Duodenal mucosa (tissue), 2 donors: Measurements from ENCODE around the gene PAIP2B.
"Not testable (repeated sequence)": the region's sequence is repeated elsewhere in the genome, so short reads cannot be mapped to it uniquely, and the experiment has no call there.

Experiments
- H3K27ac ChIP-seq: one replicate; pipeline ENCODE4 v1.7.0; 2013; ENCODE audit warnings: low read depth, low read length
- H3K27me3 ChIP-seq, 2 donors: one replicate each; pipeline ENCODE4 v1.7.0; 2013; ENCODE audit warnings: low read length in 2 of 2, control low read depth in 1 of 2; ENCODE audit not compliant: insufficient read depth in 2 of 2, control insufficient read depth in 1 of 2
- H3K36me3 ChIP-seq, 2 donors: one replicate each; pipeline ENCODE4 v1.7.0; 2013; ENCODE audit warnings: low read length in 2 of 2, control low read depth in 1 of 2; ENCODE audit not compliant: insufficient read depth in 2 of 2, control insufficient read depth in 1 of 2
- H3K4me1 ChIP-seq, 2 donors: one replicate each; pipeline ENCODE4 v1.7.0; 2013; ENCODE audit warnings: low read length in 2 of 2, control low read depth in 1 of 2; ENCODE audit not compliant: insufficient read depth in 2 of 2, control insufficient read depth in 1 of 2
- H3K4me3 ChIP-seq, 2 donors: one replicate each; pipeline ENCODE4 v1.7.0; 2013; ENCODE audit warnings: low read length in 2 of 2, low read depth in 1 of 2
- H3K9ac ChIP-seq, 2 donors: one replicate each; pipeline ENCODE4 v1.7.0; 2013; ENCODE audit warnings: low read length in 2 of 2, low read depth in 1 of 2
- H3K9me3 ChIP-seq, 2 donors: one replicate each; pipeline ENCODE4 v1.7.0; 2013; ENCODE audit warnings: low read length in 2 of 2, control low read depth in 1 of 2; ENCODE audit not compliant: control insufficient read depth in 1 of 2

The PAIP2B gene

DNA sequence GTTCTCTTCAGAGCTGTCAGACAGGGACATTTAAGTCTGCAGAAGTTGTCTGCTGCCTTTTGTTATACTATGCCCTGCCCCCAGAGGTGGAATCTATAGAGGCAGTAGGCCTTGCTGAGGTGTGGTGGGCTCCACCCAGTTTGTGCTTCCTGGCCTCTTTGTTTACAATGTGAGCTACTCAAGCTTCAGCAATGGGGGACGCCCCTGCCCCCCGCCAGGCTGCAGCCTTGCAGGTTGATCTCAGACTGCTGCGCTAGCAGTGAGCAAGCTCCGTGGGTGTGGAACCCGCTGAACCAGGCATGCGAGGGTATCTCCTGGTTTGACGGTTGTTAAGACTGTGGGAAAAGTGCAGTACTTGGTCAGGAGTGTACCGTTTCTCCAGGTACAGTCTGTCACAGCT, 24.0 kb upstream of the PAIP2B start:
- no peak overlapping the region for H3K4me3 ChIP-seq
- H3K27me3 ChIP-seq = no peaks in the 10 kb centered on the region
- H3K4me1 ChIP-seq = no peaks in the 10 kb centered on the region
- H3K9ac ChIP-seq = no peak overlapping the region
- no peaks in the 10 kb centered on the region for H3K9me3 ChIP-seq
- H3K27ac ChIP-seq = no peak overlapping the region
- H3K36me3 ChIP-seq = no peaks in the 10 kb centered on the region

DNA sequence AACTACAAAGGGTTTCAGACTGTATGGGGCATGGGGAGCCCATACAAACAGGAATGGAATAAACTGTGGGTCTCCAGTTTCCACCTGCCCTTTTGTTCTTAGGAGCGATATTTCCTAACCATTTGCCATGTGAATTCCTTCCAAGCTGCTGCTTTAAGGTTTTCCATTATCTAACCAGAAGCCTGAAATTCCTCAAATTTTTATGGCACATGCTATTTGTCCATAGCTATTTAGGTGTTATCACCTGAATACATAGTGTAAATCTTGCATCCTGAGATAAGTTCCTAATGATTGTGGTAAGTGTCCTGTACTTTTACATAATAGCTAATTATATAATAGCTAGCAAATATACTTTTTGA, 17.4 kb upstream of the PAIP2B start:
- no peak overlapping the region for H3K9ac ChIP-seq
- H3K4me1 ChIP-seq = peaks cover 13 to 15% of the 10 kb centered on the region in 2 donors
- H3K4me3 ChIP-seq = no peak overlapping the region
- no peaks in the 10 kb centered on the region for H3K27me3 ChIP-seq
- no peaks in the 10 kb centered on the region for H3K9me3 ChIP-seq
- no peaks in the 10 kb centered on the region for H3K36me3 ChIP-seq
- H3K27ac ChIP-seq = no peak overlapping the region

DNA sequence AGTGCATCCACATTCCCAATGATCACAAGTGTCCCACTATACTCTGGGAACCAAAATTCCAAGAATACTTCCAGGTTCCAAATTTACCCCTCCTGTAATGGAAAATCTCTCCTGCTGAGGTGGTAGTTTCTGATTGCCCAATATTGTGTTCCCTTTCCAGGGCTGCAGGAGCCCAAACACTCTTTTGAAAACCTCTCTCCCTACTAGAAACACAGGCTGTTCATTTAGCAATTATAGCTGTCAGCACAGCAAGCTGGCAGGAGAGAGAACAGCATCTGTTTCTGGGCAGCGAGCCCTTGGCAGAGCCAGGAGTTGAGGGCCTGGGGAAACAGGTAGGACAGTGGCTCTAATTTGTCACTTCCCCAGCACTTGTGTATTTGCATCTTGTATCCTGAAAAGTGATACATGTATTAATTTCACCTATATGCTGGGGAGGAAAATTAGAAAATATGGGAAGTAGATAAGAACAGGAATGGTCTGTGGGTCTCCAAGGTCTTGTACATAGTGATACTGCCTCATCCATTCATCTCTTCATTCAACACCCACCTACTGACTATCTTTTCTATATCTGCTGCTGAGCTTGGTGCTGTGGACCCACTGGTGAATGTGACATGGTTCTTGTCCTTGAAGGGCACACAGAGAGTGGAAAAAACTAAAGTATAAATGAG, 16.9 kb upstream of the PAIP2B start:
- Histone ChIP-seq H3K4me3 (no peak overlapping the region), H3K36me3 (no peaks in the 10 kb centered on the region), H3K4me1 (peaks cover 13 to 15% of the 10 kb centered on the region in 2 donors), H3K27me3 (no peaks in the 10 kb centered on the region), H3K9me3 (no peaks in the 10 kb centered on the region), H3K27ac (no peak overlapping the region), H3K9ac (no peak overlapping the region)

DNA sequence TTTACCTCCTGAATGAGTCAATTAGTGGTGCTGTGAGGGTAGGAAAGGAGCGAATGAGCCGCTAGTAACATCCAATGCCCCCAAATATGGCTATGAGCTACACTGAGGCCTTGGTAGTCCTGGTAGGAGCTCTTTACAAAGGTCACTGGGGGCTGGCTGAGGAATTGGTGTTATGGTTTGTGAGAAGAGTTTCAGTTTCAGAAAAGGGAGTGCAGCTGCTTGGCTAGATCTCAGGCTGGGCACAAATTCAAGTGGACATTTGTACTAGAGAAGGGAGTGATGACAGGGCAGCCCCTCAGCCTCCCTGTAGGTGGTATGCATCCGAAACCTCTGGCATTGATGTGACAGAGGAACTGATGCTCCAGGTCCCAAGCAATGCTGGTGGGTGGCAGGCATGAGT, 13.9 kb upstream of the PAIP2B start:
- Histone ChIP-seq H3K27me3 (peaks cover 0 to 2% of the 10 kb centered on the region in 2 donors), H3K27ac (no peak overlapping the region), H3K4me3 (no peak overlapping the region), H3K9me3 (no peaks in the 10 kb centered on the region), H3K4me1 (peaks cover 13 to 15% of the 10 kb centered on the region in 2 donors), H3K9ac (no peak overlapping the region), H3K36me3 (no peaks in the 10 kb centered on the region)

DNA sequence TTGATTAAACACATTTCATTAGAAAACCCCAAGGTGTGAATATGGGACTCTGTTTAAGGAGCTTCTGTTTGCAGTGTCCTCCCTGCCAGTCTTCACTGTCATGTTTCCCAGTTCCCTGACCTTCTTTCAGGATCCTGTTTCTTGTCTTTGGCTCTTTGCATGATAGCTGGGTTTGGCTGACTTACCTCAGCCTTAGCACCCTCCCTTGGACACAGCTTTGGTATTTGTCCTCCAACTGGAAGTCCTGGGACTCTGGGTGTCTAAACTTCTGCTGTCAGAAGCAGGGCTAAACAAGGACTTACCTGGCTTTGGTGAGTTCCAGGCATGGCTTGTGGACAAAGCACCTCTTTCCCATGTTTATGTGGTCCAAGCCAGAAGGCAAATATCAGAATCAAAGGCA, 11.2 kb upstream of the PAIP2B start:
- peaks cover 0 to 2% of the 10 kb centered on the region in 2 donors for H3K27me3 ChIP-seq
- no peaks in the 10 kb centered on the region for H3K36me3 ChIP-seq
- H3K9ac ChIP-seq = no peak overlapping the region
- no peak overlapping the region for H3K4me3 ChIP-seq
- no peak overlapping the region for H3K27ac ChIP-seq
- H3K4me1 ChIP-seq = peaks cover 13 to 15% of the 10 kb centered on the region in 2 donors
- no peaks in the 10 kb centered on the region for H3K9me3 ChIP-seq

DNA sequence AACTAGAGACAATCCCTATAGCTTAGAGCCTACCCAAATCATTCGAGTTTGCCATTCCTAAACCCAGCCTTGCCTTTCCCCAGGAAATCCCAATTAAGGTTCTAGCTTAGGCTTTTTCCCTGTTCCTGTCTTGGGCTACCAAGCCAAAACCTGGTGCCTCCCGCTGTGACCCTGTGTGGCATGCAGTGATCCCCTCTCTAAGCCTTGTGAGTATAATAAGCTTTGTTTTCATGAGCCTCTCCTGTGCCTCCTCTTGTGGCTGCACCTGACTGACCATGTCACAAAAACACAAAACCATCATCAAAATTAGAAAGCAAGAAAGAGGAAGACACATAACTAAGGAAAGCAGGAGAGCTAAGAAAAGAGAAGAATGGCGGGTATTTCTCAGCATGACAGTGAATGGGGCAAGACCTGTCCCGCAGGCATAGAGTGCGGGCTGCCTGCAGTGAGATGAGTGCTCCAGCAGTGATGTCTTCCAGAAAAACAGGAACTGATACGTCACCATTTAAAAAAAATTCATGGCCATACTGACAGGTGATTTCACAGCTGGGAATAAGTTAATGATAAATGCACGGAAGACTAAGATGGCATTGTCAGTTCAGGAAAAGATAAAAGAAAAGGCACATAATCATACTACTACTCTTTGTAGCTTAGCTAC, 9.2 kb upstream of the PAIP2B start:
- Histone ChIP-seq H3K36me3 (no peaks in the 10 kb centered on the region), H3K4me1 (peaks cover 7 to 13% of the 10 kb centered on the region in 2 donors), H3K9ac (no peak overlapping the region), H3K27ac (no peak overlapping the region), H3K4me3 (no peak overlapping the region), H3K27me3 (peaks cover 2 to 3% of the 10 kb centered on the region in 2 donors), H3K9me3 (no peaks in the 10 kb centered on the region)

DNA sequence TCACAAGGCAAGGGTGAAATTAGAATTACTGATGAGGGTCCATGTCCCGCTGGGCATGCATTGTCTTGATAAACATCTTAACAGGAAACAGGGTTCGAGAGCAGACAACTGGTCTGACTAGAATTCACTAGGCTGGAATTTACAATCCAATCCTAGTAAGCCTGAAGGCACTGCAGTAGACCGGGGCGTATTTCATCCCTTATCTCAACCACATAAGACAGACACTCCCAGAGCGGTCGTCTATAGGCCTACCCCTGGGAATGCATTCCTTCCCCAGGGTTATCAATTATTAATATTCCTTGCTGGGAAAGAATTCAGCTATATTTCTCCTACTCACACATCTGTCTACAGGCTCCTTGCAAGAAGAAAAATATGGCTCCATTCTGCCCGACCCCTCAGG, 6.2 kb upstream of the PAIP2B start:
- H3K4me3 ChIP-seq, H3K9ac ChIP-seq, H3K4me1 ChIP-seq, H3K27me3 ChIP-seq, H3K9me3 ChIP-seq, H3K36me3 ChIP-seq, H3K27ac ChIP-seq: not testable (repeated sequence)

DNA sequence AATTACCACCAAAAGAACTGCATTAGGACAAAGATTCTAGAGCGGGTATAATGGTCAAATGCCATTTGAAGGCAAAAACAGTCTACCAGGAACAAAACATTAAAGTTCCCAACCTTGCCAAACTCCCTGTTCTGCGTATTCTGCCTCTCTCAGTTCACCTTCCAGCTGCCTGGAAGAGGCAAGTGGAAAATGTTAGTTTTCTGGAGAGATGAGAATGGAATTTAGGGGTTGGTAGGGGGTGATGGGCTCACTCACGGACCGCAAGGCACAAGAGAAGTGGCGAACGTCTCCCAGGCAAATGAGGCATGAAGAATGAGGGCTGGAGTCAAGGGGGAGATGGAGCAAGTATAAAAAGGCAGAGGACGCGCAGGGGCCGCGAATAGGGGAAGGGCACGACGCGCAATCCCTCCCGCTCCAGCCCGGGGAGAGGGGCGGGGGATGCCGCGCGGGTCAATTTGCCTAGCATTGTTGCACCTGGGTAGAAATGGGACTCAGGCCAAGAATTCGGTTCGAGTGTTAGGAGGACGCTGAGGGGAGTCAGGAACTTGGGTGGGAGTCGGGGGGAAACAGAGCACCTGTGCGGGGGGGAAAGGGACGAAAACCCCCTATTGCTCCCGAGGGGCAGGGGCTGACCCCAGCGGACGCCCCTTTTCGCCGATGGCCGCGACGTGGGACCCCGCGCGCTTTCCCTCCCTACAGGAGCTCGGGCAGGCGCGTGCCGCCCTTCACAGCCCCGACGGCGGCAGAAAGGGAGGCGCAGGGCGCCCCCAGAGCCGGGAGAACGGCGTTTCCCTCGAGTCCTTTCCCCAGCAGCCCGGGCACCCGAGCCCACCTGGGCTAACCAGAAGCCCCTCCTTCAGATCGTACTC, 573 bp downstream of the PAIP2B start:
- Histone ChIP-seq H3K27me3 (no peaks in the 10 kb centered on the region), H3K4me1 (peaks cover 3 to 6% of the 10 kb centered on the region in 2 donors), H3K9me3 (no peaks in the 10 kb centered on the region), H3K4me3 (peak overlapping the region; percentile 74 to 89), H3K27ac (peak overlapping the region; percentile 47), H3K9ac (peak overlapping the region; percentile 67 to 94), H3K36me3 (no peaks in the 10 kb centered on the region)

DNA sequence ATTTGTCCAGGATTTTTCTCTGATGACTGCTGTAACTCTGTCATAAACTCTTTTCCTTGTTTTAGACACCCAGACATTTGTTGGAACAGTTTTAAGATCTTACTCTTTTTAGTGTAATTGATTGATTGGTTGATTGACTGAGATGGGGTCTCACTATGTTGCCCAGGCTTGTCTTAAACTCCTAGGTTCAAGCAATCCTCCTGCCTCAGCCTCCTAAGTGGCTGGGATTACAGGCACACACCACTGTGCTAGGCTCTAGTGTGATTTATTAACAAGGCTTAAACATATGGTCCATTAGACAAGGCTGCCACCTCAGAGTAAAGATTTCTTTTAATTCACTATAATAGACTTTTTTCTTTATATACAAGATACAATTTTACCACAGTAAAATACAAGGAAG, 2.0 kb downstream of the PAIP2B start:
- H3K27ac ChIP-seq = no peak overlapping the region
- no peaks in the 10 kb centered on the region for H3K9me3 ChIP-seq
- H3K4me1 ChIP-seq = peaks cover 3 to 6% of the 10 kb centered on the region in 2 donors
- no peaks in the 10 kb centered on the region for H3K36me3 ChIP-seq
- peak overlapping the region in 1 of 2 donors; percentile 89 for H3K4me3 ChIP-seq
- H3K27me3 ChIP-seq = no peaks in the 10 kb centered on the region
- no peak overlapping the region for H3K9ac ChIP-seq

DNA sequence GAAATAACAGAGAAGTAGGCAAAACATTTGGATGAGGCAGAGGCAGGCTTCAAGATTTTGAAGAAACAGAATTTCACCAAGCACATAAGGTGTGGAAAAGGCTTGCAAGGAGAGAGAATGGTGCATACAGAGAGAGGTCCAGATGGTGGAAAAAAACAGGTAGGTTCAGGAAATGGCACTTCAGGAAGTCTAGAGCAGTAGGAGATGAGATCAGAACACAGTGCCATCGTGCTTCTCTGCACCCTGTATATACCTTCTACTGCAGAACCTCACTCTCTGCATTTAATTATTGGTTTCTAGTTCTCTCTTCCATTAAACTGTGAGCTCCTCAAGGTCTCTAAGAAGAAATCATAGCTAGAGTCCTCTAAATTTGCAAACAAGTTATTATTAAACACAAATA, 2.4 kb downstream of the PAIP2B start:
- no peaks in the 10 kb centered on the region for H3K9me3 ChIP-seq
- no peak overlapping the region for H3K4me3 ChIP-seq
- H3K4me1 ChIP-seq = peaks cover 3 to 6% of the 10 kb centered on the region in 2 donors
- no peak overlapping the region for H3K27ac ChIP-seq
- H3K36me3 ChIP-seq = no peaks in the 10 kb centered on the region
- H3K9ac ChIP-seq = no peak overlapping the region
- H3K27me3 ChIP-seq = no peaks in the 10 kb centered on the region
